Astrocyte of the cerebellum (primary cell): ENCODE measurements around the gene ZNF697.
"Not testable (repeated sequence)": the region's sequence is repeated elsewhere in the genome, so short reads cannot be mapped to it uniquely, and the experiment has no call there.

ENCODE experiments used
- DNase-seq: peaks from one replicate; pipeline ENCODE4 v3.0.0-alpha.2; 2011; ENCODE audit warnings: low read depth
- H3K4me3 ChIP-seq: 2 replicates; pipeline ENCODE4 v1.5.1; 2011; ENCODE audit warnings: mild to moderate bottlenecking, low read depth, low read length, moderate library complexity
- in situ Hi-C: cut with HindIII; loops from 2 replicates; pipeline ENCODE4 v1.10.0; 2017; ENCODE audit warnings: low sequenced_read_pairs
- TF ChIP-seq, protein P1 (sequence below): IDR thresholded peaks from 2 replicates; pipeline ENCODE4 v1.5.1; 2012; ENCODE audit warnings: low read length, low read depth, moderate library complexity, mild to moderate bottlenecking; ENCODE audit errors: missing control alignments

ZNF697 gene

DNA sequence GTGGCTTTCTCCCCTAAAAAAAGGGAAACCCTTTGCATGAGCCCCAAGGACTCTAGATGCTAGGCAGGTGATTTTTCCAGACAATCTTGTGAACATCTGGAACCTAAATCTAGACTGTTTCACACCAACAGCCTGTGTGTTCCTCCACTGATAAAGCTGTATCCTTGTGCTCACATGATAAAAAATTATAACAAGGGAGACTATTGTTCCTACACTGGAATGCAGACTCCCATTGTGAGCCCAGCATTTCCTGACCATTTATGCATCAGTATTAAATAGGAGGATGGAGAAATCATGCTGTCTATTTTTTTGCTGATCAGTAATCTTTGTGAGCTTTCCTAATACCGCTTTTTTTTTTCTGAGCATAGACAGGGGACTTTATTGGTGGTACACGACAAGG, 52.5 kb downstream of the ZNF697 start:
- DNase-seq, result no peak
- TF ChIP-seq, protein P1, sequence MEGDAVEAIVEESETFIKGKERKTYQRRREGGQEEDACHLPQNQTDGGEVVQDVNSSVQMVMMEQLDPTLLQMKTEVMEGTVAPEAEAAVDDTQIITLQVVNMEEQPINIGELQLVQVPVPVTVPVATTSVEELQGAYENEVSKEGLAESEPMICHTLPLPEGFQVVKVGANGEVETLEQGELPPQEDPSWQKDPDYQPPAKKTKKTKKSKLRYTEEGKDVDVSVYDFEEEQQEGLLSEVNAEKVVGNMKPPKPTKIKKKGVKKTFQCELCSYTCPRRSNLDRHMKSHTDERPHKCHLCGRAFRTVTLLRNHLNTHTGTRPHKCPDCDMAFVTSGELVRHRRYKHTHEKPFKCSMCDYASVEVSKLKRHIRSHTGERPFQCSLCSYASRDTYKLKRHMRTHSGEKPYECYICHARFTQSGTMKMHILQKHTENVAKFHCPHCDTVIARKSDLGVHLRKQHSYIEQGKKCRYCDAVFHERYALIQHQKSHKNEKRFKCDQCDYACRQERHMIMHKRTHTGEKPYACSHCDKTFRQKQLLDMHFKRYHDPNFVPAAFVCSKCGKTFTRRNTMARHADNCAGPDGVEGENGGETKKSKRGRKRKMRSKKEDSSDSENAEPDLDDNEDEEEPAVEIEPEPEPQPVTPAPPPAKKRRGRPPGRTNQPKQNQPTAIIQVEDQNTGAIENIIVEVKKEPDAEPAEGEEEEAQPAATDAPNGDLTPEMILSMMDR, result no peak
- in situ Hi-C loops, result no loop called here
- no peak overlapping the region for H3K4me3 ChIP-seq

DNA sequence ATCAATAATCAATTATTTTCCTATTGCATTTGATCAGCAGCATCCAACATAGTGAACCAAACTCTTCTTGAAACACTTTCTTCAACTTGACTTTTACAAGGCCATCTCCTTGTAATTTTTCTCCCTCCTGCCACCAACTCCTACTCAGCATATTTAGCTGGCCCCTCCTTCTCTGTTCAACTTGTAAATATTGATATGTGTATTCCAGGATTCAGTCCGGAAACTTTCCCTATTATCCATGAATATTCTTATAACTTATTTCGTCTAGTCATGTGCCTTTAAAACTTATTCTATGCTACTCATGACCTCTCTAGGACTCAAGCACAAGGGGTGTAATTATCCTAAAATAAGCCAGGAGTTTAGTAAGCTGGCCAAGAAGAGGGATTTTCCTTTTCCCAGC, 52.9 kb downstream of the ZNF697 start:
- DNase-seq, result no peak
- TF ChIP-seq, protein P1, result no peak
- in situ Hi-C loops, result no loop called here
- H3K4me3 ChIP-seq, result no peak overlapping the region

DNA sequence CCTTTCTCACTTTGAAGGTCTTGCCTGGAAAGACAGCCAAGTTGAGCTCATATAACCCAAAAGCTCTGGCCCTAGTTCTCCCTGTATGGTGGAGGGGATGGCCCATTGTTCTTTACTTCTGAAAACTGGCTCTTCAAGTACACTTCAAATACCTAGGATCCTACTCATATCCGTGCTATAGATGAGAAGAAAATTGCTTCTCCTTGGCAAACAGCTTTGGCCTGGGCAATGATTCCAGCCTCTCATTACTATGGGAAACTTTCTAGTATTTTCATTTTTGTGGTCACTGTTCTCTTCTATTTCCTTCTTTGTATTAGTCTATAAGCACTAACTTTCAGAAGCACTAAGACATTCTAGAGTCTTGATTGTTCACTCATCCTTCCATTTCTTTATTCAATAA, 53.7 kb downstream of the ZNF697 start:
- in situ Hi-C loops, result no loop called here
- DNase-seq, result no peak
- H3K4me3 ChIP-seq, result no peak overlapping the region
- TF ChIP-seq, protein P1, result no peak

DNA sequence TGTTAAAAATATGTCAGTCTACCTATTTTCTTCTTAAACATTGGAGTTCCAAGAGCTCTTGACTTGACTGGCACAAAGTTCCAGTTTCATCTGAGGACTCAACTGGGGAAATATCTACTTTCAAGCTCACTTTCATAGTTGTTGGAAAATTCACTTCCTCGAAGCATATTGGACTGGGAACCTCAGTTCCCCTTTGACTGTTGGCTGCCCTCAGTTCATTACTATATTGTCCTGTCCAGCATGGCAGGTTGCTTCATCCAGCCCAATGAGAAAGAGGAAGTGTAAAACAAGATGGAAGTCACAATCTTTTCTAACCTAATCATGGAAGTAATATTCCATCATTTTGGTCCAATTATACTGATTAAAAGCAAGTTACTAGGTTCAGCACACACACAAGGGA, 54.3 kb downstream of the ZNF697 start:
- in situ Hi-C loops, result no loop called here
- no peak for DNase-seq
- no peak overlapping the region for H3K4me3 ChIP-seq
- TF ChIP-seq, protein P1, result no peak

DNA sequence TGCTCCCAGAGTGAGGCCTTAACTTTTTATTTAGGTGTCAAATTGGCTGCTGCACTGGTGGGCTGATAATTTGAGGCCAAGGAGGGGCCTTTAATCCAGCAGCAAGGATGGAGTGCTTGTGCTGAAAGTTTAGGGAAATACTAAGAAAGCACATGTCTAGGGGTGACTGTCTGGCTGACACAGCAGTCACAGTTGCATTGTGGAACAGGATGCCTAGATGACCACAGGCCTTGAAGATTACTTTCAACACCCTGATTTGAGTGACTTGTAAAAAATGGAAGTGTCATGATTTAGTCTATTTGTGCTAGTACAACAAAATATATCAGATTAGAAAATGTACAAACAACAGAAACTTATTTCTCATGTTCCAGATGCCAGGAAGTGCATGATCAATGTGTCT, 57.7 kb downstream of the ZNF697 start:
- TF ChIP-seq, protein P1, result no peak
- no peak overlapping the region for H3K4me3 ChIP-seq
- no peak for DNase-seq
- in situ Hi-C loops, result no loop called here

DNA sequence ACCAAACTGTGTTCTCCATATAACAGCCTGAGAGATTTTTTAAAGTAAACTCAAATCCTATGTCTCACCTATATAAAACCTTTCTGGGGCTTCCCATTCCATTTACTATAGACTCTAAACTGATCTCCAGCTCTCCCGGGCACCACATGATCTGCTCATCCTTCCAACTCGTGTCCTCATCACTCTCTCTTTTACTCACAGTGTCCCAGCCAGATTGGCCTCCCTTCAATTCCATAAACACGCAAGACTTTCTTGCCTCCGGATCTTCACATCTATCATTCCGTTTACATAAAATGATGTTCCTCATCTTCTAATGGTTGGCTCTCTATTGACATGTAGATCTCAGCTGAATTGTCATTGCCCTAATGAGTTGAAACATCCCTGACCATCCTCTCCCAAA, 59.4 kb downstream of the ZNF697 start:
- TF ChIP-seq, protein P1, result no peak
- in situ Hi-C loops, result no loop called here
- H3K4me3 ChIP-seq, result no peak overlapping the region
- no peak for DNase-seq

DNA sequence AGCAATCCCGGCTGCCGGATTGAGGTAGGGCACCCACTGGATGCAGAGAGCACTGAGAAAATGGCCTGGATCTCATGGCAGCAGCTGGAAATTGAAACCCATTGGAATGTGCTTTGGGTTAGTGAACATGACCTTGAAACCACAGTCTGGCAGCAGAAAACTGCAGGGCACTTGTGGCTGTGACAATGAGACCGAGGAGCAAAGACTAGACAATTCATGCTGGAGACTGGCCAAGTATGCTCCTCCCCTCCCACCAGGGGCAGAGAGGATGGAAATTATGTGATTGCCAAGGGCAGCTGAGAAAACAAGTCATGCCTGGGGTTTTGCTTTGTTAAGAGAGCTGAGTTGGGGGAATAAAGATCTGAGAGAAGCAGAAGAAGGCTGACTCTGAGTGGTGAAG, 60.7 kb downstream of the ZNF697 start:
- TF ChIP-seq, protein P1, result no peak
- H3K4me3 ChIP-seq, result no peak overlapping the region
- DNase-seq, result peak; percentile 39
- in situ Hi-C loops, result no loop called here

DNA sequence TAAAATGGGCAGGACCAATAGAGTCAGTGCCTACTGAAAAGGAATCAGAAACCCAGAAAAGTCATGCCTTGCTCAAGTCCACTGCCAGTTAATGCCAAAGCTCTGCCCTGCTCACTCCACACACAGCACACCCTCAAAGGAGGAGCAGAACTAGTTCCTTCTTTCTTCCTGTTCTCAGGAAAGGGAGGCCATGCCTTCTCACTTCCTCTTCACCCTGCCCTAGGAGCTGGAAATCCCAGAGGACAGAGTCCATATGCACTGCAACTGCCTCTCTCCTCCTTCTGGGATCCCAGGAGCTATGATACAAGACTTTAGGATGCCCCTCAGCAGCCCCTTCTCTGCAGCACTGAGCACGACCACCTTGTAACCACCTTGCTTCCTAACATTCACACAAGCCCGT, 62.3 kb downstream of the ZNF697 start:
- DNase-seq, H3K4me3 ChIP-seq, in situ Hi-C loops: not testable (repeated sequence)
